GM12878 (cell line): ENCODE results near the gene FYTTD1. TPM values are rescaled to one million over a fixed set of nuclear protein-coding genes. Genes with fewer than 3 reads are reported as not detected.

Experiments
- ATAC-seq: fragments of 200-7000 bp; cut with Tn5 transposase; 3 replicates; pipeline ENCODE4 v1.9.1; 2020; ENCODE audit warnings: mild to moderate bottlenecking, moderate library complexity
- BruUV-seq: library from RNA; stranded (reverse); fragments of 400-500 nt; replicated peaks from 2 replicates; lab custom pipeline; 2021; lab: Mats Ljungman, UMichigan
- CTCF ChIA-PET: fragments of 300-600 bp; sonication (Branson Sonifier 250); formaldehyde crosslinking; extraction: SDS; loops from one replicate; lab custom pipeline; 2021; ENCODE audit warnings: inconsistent platforms; lab: Yijun Ruan, JAX
- POLR2A ChIA-PET: fragments of 350-600 bp; formaldehyde crosslinking; extraction: SDS; loops from one replicate; lab custom pipeline; 2021; ENCODE audit warnings: inconsistent platforms; lab: Charles Lee
- RAD21 ChIA-PET: fragments of 300-600 bp; sonication (Branson Sonifier 250); formaldehyde crosslinking; loops from one replicate; lab custom pipeline; 2023; ENCODE audit warnings: antibody characterized with exemption; ENCODE audit not compliant: unreplicated experiment; lab: Charles Lee
- SMC1A ChIA-PET: fragments of 300-600 bp; sonication (Branson Sonifier 250); formaldehyde crosslinking; loops from one replicate; lab custom pipeline; 2023; ENCODE audit not compliant: unreplicated experiment, uncharacterized antibody; lab: Charles Lee
- DNase-seq: peaks from one replicate; pipeline ENCODE4 v3.0.0-alpha.2; 2011; ENCODE audit warnings: low read depth, low spot score
- FAIRE-seq: peaks from 3 replicates; lab custom pipeline; 2011; peaks lifted over from hg19 to GRCh38; lab: Jason Lieb, UNC
- H2AFZ ChIP-seq: 2 replicates; pipeline ENCODE4 v1.6.0; 2011; ENCODE audit warnings: low read depth, low read length, control low read depth; ENCODE audit not compliant: control insufficient read depth
- H3K27ac ChIP-seq: 2 replicates; pipeline ENCODE4 v1.5.1; 2011; ENCODE audit warnings: control low read depth; ENCODE audit not compliant: control insufficient read depth, insufficient read depth
- H3K27me3 ChIP-seq, 2 experiments: replicated peaks in 1 of 2; 2 replicates each; pipeline versions ENCODE4 v1.6.0 to v1.6.1; 2011; ENCODE audit warnings: low read length in 1 of 2; ENCODE audit not compliant: control insufficient read depth in 2 of 2, insufficient read depth in 2 of 2
- H3K36me3 ChIP-seq, 2 experiments: 2 replicates each; pipeline ENCODE4 v1.5.1; 2011; ENCODE audit warnings: low read length in 1 of 2; ENCODE audit not compliant: control insufficient read depth in 2 of 2, insufficient read depth in 2 of 2
- H3K4me1 ChIP-seq: 2 replicates; pipeline ENCODE4 v1.6.1; 2011; ENCODE audit warnings: mild to moderate bottlenecking, low read length, moderate library complexity, mixed read lengths; ENCODE audit not compliant: control insufficient read depth, insufficient read depth
- H3K4me2 ChIP-seq: 2 replicates; pipeline ENCODE4 v1.6.0; 2011; ENCODE audit warnings: control low read depth; ENCODE audit not compliant: control insufficient read depth, insufficient read depth
- H3K4me3 ChIP-seq: fragments of 200-600 bp; sonication (generic); 2 replicates; pipeline ENCODE4 v1.5.1; 2016
- H3K79me2 ChIP-seq: 2 replicates; pipeline ENCODE4 v1.6.0; 2011; ENCODE audit warnings: low read length; ENCODE audit not compliant: control insufficient read depth, insufficient read depth
- H3K9ac ChIP-seq: 2 replicates; pipeline ENCODE4 v1.8.0; 2011; ENCODE audit warnings: low read length, control low read depth, mixed read lengths; ENCODE audit not compliant: control insufficient read depth, insufficient read depth
- H3K9me3 ChIP-seq: replicated peaks from 3 replicates; pipeline ENCODE4 v1.5.1; 2011; ENCODE audit warnings: mild to moderate bottlenecking, low read length; ENCODE audit not compliant: control insufficient read depth, insufficient read depth
- H4K20me1 ChIP-seq: 2 replicates; pipeline ENCODE4 v1.6.0; 2011; ENCODE audit not compliant: control insufficient read depth, insufficient read depth
- CTCF ChIP-seq, 3 experiments: IDR thresholded peaks in 2 of 3; conservative IDR thresholded peaks in 1 of 3; 2 replicates each; pipeline ENCODE4 v1.5.1; 2011; ENCODE audit warnings: low read depth in 3 of 3, low read length in 3 of 3, mild to moderate bottlenecking in 3 of 3, control low read depth in 2 of 3, moderate library complexity in 2 of 3, inconsistent platforms in 1 of 3, mixed read lengths in 1 of 3; ENCODE audit not compliant: control insufficient read depth in 2 of 3, insufficient read depth in 1 of 3; ENCODE audit errors: extremely low read depth in 1 of 3
- SMC3 ChIP-seq: IDR thresholded peaks from 2 replicates; pipeline ENCODE4 v1.6.1; 2011; ENCODE audit warnings: low read length, improper control_type of control experiment, borderline replicate concordance
- SPI1 ChIP-seq: IDR thresholded peaks from 2 replicates; pipeline ENCODE4 v1.6.1; 2011; ENCODE audit warnings: low read depth, mild to moderate bottlenecking, low read length, moderate library complexity, borderline replicate concordance; ENCODE audit not compliant: insufficient read depth
- YBX1 ChIP-seq: fragments of 450-650 bp; IDR thresholded peaks from 2 replicates; pipeline ENCODE4 v1.6.1; 2016; ENCODE audit warnings: antibody characterized with exemption
- ZBTB33 ChIP-seq: fragments of 450-650 bp; IDR thresholded peaks from 2 replicates; pipeline ENCODE4 v1.6.1; 2017; ENCODE audit warnings: mild to moderate bottlenecking
- WGBS: methylation state at CpG from one replicate; pipeline ENCODE4 v1.1.6; 2016; ENCODE audit warnings: low lambda C conversion rate; ENCODE audit not compliant: insufficient replicate concordance, insufficient coverage; ENCODE audit errors: missing lambda C conversion rate; 5-methylcytosine and 5-hydroxymethylcytosine counted together
- in situ Hi-C: fragments of 300-500 bp; cut with MboI; formaldehyde crosslinking; loops from 9 replicates; pipeline ENCODE4 v1.14.3; 2018; ENCODE audit warnings: mixed read lengths
- intact Hi-C: fragments of 100-400 bp; cut with micrococcal nuclease; formaldehyde crosslinking; loops from one replicate; pipeline ENCODE4 v1.14.2; 2022; ENCODE audit not compliant: unreplicated experiment
- polyA plus RNA-seq, 11 experiments: library from polyadenylated mRNA; depleted of rRNA in 4 of 11; unstranded in 6 of 11; stranded (reverse) in 5 of 11; fragments of >200 nt; fragmentation: Nextera tagmentation in 4 of 11; fragmentation: Illumina TruSeq in 1 of 11; extraction: Ambion mirVana in 4 of 11; extraction: Trizol in 1 of 11; gene quantifications; 1 replicate in 1 of 11; 2 replicates in 10 of 11; pipeline versions ENCODE4 v1.2.1 to v1.2.3, GENCODE V29; 2011 to 2016; ENCODE audit warnings: inconsistent platforms in 2 of 11, missing spikeins in 2 of 11, low read depth in 1 of 11
- total RNA-seq, 4 experiments: library from RNA; depleted of rRNA in 3 of 4; stranded (reverse); fragments of >200 nt in 3 of 4; fragmentation: Illumina TruSeq in 1 of 4; extraction: Trizol in 1 of 4; gene quantifications; 2 replicates each; pipeline versions ENCODE4 v1.2.1 to v1.2.3, GENCODE V29; 2013 to 2021

FYTTD1 gene
- total and polyA plus RNA-seq, 10 of the 15 experiments (the other 5 are each of a cell fraction or from before 2014, with no cell fraction given), result 25.5 to 101 (median 59.4) TPM

- H4K20me1 ChIP-seq, result no peaks in the 10 kb centered on the region
- H3K4me1 ChIP-seq, result peaks cover 10% of the 10 kb centered on the region
- FAIRE-seq (no peak), ATAC-seq (no peak), DNase-seq (no peak)
- ChIA-PET POLR2A (no interaction called here), RAD21 (interaction anchor here (1.2 kb wide), 1 partner anchor 9 kb away, joined by 3 read pairs; no protein-coding TSS in a partner anchor), SMC1A (no interaction called here), CTCF (interaction anchor here (1.4 kb wide), 1 partner anchor 10 kb away, joined by 3 read pairs; no protein-coding TSS in a partner anchor)
- TF ChIP-seq CTCF (IDR thresholded peaks at IDR 0.05 in 2 of 3, conservative IDR thresholded peaks at IDR 0.05 in 1 of 3; ENCODE audit: control insufficient read depth in 2 of 3, extremely low read depth in 1 of 3, insufficient read depth in 1 of 3, low read depth in 3 of 3, low read length in 3 of 3) (no peak), YBX1 (no peak), SMC3 (no peak), SPI1 (no peak), ZBTB33 (no peak)
- no peak overlapping the region for H2AFZ ChIP-seq
- in situ Hi-C loops, result no loop called here
- intact Hi-C loops, result no loop called here
- H3K79me2 ChIP-seq, result no peaks in the 10 kb centered on the region
- no peak overlapping the region for H3K9ac ChIP-seq
- peaks cover 1 to 29% of the 10 kb centered on the region in 2 experiments; a peak in 3 of 4 replicates for H3K36me3 ChIP-seq
- WGBS, result 82% methylated on average over 6 of the region's 6 CpGs
- no peak overlapping the region for H3K4me3 ChIP-seq
- H3K27ac ChIP-seq, result no peak overlapping the region
- no peaks in the 10 kb centered on the region for H3K27me3 ChIP-seq
- no TSS peak for BruUV-seq
- no peaks in the 10 kb centered on the region for H3K9me3 ChIP-seq
- no peak overlapping the region for H3K4me2 ChIP-seq
These were observed 80.8 kb downstream of the FYTTD1 start for GRCh38 chr3:197830308-197830966.
